Tongue (tissue), 2 donors: ENCODE measurements around the gene VN1R5. TPM values are rescaled to one million over a fixed set of nuclear protein-coding genes. Genes with fewer than 3 reads are reported as not detected.
"Not testable (repeated sequence)": the region's sequence is repeated elsewhere in the genome, so short reads cannot be mapped to it uniquely, and the experiment has no call there.

Source experiments
- DNase-seq: peaks from one replicate; pipeline ENCODE4 v3.0.0-alpha.2; 2015
- total RNA-seq: library from RNA; depleted of rRNA; stranded (reverse); fragments of >200 nt; gene quantifications from one replicate; pipeline ENCODE4 v1.2.3, GENCODE V29; 2014

Gene VN1R5
- total RNA-seq, 1 donor from 2014 or later = not detected

DNA sequence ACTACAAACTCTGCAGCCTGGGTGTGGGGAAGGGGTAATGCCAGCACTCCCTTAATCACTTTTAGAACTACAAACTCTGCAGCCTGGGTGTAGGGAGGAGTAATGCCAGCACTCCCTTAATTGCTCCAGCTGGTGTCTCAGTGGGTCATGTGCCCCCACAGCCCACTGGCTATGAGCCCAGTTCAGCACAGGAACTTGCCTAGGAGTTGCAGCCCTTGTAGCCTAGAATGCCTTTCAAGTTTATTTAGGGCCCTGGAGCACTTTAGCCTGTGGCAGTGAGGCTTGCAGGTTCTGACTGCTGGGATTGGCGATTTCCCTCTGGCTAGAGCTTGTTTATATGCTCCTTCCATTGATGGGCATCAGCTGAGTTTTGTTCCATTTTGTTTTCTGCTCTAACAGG, 17.1 kb downstream of the VN1R5 start:
- peak; percentile 79 for DNase-seq

DNA sequence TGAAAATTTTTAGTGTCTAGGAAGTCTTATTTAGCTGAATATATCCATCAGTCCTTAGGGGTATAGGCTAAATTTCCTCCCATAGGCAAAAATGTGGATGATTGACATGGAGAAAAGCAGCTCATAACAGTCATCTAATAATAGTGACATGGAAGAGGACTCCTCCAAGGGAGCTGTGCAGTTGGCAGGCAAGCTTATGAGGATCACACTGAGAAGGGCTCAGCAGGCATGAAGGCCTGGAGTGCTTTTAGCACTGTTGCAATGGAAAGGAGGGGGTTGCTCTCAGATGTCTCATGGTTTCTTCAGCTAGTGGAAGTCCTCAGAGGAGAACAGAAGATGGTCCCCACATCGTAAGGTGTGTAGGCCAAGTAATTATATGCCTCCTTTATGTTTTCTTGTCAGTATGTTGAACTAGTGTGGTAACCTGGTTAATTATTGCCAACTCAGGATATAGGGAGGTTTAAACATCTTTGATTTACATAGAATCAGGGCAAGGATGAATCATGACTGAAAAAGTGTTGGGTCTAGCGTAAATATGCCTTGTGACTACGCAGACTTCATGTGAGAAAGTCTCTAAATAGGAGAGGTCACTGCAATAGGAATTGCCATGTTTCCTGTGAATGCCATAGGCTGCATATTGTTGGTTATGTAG, 18.9 kb downstream of the VN1R5 start:
- DNase-seq = peak; percentile 35

DNA sequence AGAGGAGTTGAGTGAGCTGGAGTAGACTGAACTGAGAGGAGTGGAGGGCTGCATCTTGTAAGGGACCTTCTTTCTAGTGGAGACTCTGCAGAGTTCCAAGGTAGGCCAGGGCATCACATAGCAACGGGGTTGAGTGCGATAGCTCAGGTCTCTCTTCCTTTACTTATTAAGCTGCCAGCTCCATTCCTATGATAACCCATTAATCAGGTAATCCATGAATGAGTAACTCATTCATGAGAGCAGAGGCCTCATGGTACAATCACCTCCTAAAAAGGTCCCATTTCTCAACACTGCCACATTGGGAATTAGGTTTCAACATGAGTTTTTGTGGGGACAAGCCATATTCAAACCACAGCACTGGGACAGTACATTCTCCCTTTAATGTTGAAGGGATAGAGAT, 21.3 kb downstream of the VN1R5 start:
- DNase-seq = no peak

DNA sequence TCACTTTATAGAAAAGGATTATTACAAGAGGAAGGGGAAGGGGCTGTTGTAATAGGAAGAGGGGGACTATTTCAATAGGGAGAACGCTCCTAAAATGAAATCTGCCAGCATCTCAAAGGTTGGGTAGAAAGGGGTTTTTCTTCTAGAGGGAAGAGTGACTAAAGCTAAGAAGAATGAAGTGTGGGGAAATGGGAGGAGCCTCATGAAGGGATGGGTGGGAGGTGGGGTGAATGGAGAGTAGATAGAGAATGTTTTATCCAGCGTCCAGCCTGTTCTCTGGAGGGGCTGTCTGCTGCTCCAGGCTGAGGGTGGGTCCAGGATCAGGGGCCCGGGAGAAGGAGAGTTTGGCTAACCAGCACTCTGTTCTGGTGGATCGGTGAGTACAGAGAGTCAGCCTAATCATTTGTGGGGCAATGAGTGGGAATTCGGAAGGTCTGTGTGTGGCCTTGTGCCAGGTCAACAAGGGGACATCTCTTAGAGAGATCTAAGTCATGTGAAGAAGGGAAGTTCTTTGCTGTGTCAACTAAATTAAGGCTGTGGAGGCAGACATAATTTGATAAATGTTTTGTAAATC, 25.2 kb downstream of the VN1R5 start:
- no peak for DNase-seq

DNA sequence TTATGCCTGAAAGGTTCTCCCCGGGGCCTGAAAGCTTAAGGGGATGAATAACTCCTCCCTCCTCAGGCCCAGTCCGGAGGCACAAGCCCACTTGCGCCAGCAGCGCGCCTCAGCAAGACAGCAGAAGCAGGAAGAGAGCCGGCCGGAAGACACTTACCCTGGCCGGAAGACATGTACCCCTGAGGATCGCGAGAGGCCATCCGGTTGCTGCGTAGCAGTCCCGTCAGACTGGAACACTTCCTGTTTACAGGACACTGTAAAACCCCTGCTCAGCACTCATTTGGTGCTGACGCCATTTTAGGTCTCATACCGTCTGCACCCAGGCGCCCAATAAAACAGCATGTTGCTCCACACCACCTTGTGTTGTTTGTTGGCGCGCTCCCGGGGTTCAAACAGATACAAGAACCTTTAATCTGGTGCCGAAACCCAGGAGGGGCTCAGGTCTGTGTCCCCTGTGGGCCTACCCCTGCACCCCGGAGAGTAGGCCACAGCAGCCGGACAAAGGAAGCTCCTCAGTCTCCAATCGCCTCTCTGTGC, 30.3 kb downstream of the VN1R5 start:
- DNase-seq = no peak

DNA sequence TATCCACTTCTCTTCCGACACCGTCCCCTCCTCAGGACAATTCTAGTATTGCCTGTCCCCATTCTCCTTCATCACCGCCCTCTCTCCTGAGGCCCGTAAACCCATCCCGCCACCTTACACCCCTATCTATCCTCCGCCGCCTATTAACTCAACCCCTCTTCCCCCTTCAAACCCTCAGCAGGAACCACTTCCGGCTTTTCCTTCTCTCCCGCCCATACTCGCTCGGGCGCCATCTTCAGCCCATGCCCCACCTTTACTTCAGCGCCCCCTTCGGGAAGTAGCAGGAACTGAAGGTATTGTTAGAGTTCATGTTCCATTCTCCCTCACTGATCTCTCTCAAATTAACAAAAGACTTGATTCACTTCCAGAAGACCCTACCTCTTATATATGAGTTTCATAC, 31.6 kb downstream of the VN1R5 start:
- no peak for DNase-seq

DNA sequence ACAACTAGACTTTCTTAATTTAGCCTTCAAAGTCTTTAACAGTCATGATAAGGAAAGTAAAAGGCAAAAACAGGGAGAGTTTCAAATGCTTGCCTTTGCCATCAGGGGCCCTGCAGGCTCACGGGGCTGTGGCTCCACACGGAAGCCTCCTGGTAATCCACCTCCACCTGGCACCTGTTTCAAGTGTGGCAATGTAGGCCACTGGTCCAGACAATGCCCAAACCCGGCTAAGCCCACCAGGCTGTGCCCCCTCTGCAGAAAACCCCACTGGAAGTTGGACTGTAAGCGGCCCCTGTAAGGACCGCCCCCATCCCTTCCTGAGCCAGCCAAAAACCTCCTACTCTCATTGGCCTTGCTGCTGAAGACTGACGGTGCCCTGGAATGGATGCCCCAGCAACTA, 32.5 kb downstream of the VN1R5 start:
- no peak for DNase-seq

DNA sequence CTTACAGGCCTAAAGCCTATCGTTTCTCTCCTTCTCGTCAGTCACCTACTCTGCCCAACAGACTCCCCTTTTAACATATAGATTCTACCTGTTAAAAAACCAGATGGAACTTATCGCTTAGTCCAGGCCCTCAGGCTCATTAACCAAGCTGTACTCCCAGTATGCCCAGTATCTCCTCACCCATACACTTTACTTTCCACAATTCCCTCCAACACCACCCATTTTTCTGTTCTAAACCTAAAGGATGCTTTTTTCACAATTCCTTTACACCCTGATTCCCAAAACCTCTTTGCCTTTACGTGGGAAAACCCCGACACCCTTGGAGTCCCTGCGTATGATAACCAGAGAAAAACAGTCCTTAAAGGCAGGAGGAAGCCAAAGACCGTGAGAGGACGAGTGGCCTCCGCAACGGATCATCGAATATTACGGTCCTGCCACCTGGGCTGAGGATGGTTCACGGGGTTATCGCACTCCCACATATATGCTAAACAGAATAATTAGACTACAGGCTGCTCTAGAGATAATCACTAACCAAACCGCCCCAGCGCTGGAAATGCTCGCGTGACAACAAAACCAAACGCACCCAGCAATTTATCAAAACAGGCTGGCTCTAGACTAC, 33.5 kb downstream of the VN1R5 start:
- not testable (repeated sequence) for DNase-seq

DNA sequence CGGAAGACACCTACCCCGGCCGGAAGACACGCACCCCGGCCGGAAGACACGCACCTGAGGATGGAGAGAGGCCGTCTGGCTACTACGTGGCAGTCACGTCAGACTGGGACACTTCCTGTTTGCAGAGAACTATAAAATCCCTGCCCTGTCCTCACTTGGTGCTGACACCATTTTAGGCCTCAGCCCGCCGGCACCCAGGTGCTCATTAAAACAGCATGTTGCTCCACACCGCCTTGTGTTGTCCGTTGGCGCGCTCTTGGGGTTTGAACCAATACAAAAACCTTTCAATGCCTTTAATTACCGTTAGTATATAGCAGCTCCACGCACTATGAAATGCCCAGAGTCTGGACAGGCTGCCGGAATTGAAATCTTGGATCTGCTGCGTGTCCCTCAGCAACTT, 34.7 kb downstream of the VN1R5 start:
- DNase-seq = no peak

DNA sequence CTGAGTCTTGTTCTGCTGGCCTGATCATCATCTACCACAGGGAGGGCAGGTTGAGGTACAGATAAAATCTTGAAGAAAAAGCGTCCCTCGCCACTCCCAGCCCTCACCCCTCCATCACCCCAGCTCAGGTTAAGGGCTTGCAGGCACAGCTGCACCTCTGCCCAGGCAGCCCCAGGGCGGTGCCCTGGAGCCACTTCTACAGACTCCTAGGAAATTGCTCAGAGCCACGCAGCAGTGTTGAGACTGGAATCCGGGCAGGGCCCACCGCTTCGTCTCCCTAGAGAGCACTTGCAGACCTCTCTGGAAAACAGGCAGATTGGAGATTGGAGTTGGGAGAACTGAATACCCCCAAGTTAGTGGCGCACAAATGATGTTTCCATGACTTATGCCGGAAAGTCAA, 35.3 kb downstream of the VN1R5 start:
- DNase-seq = no peak

DNA sequence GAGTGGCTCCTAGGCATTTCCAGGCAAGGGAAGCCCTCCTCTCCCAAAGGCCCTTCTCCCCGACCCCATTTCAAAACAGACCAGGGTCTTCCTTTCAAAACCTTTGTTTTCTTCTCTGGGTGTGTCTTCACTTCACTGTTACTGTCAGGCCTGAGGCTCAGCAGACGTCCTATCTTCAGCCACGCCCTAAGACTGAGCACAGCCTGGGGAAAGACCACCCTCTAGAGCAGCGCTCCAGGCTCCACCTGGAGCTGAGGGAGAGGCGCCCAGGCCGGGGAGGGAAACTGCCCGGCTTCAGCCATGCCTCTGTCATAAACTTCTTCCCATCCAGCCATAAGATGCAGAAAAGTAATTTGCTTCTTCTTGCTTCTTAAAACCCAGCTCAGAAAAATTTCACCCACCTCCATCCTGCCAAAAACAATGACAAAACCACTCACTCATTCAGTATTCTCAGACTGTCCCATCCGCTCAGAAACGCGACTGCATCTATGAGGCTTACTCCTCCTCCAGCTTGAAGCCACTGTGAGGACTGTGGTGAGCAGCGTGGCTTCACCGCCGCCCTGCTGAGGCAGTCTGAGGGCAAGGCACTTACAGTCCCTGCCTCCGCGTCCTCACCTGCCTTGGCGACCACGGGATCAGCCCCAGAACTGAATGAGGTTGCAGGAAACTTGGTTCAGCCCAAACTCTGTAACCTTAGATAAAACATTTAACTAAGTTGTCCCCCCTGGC, 36.1 kb downstream of the VN1R5 start:
- no peak for DNase-seq

DNA sequence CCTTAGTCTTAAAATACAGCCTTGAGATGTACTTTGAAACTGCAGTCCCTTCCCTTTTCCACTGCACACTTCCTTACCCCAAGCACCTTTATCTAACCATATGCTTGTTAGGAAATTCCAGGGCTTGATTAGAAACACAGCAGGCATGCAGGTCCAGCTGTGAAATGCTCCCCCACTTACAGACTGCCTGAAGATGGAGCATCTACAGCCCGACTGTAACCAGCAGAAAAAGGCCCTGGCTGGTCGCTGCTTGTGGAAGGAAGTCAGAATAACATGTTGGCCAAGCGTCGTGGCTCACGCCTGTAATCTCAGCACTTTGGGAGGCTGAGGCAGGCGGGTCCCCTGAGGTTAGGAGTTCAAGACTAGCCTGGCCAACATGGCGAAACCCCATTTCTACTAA, 37.2 kb downstream of the VN1R5 start:
- no peak for DNase-seq

DNA sequence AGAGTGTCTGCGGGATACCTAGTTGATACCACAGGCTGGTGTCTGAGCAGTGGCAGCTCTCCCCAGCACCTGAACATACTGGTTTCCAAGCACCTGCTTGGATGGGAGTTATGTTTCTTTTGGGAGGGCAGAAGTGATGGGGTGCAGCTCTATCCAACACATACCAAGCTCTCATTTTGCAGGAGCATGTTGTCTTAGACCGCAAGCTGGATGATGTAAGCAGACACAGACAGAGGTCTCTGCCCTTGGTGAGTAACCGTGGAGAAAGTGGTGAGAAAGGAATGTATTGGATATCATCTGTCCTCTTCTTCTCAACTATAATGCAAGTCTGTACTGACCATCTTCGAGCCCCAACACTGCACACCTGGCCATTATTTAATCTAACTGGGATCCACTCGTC, 38.4 kb downstream of the VN1R5 start:
- DNase-seq = no peak

DNA sequence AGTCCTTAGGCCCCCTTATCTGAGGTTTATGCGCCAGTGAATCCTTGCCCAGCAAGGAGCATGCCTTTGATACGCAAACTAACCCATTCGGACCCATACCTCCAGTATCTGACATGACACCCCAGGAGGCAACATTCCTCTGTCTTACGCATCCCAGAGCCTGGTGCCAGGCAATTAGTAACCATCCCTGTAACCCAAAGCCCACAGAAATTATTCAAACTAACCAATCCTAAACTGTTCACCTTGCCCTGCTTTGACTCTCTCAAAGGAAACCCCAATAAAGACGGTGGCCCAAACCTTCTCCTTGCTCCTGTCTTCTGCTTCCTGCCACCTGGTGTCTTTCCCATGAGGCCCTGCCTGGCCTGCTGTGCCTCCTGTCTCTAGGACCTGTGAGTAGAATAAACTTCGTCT, 39.4 kb downstream of the VN1R5 start:
- no peak for DNase-seq

DNA sequence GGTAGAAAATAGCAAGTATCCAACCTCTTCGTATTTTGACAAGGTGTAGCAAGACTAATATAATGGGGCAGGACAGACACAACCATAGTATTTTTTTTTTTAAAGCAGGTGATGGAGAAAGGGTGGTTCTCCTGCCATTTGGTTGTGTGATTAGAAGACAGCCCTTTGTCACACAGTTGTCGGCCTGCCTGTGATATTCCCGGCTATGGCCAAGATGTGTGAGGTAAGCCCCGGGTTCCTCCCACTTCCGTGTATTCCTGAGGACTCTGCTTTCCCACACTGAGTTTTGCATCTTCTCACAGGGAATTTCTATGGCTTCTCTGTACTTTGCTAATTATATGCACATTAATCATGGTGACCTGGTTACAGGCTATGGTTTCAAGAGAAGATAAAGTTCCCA, 39.9 kb downstream of the VN1R5 start:
- no peak for DNase-seq

DNA sequence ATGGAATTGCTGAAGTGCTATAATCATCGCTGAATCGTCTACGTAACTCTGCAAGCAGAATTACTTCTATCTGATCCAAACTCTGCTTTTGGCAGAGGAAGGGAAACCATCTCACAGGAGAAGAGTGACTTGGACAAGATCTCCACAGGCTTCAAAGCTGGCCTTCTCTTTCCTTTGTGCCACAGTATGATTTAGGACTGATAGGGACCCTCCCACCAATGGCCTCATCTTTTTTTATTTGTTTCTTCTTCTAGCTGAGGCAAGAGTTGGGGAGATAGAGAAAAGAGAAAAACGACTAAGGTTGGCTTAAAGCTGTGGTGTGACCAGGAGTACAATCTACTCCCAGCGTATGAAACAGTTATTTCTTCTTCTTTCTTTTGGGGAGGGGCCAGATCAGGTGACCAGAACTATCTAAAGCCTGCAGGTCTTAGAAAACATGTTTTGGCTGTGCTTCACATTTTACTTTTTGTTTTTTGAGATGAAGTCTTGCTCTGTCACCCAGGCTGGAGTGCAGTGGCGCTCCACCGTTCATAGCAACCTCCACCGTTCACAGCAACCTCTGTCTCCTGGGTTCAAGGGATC, 40.8 kb downstream of the VN1R5 start:
- no peak for DNase-seq

DNA sequence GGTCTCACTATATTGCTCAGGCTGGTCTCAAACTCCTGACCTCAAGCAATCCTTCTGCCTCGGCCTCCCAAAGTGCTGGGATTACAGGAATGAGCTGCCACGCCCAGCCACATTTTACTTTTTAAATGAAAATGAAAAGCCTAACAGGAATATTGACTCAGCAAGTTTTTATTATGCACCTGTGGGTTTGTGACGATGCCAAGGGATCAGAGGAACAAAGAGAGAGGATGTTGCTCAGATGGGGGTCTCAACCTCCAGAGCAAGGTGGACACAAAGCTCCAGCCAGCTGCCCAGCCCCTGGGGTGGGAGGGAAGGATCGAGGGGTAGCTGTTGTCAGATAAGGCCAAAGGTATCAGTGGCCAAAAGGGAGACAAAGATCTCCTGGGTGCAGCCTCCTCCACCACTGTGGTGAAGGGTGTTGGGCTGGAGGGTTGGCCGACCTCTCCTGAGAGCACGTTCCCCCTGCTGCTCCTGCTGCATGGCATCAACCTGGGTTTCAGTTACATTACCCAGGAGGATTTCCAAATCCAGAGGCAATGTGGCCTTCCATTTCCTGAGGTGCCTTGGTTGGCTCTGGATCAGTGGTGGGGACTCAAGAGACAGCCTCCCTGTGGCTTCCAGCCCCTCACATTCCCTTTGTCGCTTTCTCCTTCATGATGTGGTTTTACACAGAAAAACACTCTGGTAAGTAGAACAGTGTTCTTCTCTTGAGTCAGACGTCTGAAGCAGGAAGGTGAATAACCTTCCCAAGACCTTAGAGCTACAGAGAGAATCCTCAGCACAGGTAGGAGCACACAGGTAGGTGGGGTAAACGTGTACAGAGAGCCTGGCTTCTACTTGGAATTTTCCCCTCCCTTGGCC, 41.6 kb downstream of the VN1R5 start:
- no peak for DNase-seq

DNA sequence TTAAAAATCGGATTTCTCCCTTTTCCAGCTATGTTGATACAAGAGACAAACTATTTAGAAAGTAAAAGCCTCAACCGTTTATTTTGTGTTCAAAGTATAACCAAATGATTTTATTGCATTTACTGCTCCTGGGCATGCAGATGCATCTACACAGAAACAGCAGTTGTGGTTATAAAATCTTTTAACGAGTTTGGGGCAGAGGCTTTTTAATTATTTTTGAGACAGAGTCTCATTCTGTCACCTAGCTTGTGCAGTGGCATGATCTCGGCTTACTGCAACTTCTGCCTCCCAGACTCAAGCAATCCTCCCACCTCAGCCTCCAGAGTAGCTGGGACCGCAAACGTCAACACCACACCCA, 42.2 kb downstream of the VN1R5 start:
- DNase-seq = no peak

DNA sequence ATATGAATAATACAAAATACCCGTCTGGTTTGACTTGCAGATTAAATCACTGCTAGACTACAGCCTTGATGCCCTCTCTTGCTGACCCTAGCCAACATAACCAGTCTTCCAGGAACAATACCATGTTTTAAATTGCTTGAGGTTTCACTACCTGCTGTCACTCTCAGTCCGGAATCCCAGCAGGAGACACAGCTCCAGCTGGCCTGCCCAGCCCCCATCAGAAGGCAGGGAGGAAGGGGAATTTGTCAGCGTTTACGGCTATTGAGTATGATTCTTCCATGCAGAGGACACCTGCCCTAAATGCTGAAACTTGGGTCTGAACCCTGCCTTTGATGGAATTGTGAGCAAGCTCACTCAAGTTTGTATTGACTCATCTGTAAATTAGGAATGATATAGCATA, 42.8 kb downstream of the VN1R5 start:
- no peak for DNase-seq

DNA sequence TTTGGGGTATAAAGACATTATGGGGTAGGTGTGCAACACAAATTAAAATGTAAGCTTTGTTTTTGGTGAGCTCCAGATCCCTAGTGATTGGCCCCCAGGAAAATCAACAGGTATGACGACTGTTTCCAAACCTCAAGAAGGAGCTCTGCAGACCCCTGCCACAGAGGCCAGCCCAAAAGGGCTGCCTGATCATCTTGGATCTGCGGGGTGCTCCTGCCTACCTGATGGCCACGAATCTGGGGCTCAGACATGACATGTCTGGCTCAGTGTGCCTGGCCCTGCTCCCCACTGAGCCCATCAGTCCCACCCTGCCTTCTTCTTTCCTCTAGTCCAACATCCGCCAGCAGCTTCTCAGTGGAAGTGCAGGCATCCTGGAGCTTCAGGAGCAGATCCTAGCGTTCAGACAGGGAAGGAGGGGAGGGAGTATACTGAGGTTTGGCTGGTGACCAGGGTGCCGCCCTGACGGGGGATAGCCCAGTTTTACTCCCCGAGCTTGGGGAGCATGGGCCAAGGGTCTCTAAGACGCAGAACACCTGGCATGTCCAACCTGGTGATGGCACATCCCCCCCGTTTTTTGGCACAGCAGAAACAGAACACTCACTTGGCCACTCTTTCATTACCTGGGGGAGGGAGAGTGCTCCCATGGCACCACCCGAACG, 44.0 kb downstream of the VN1R5 start:
- no peak for DNase-seq

DNA sequence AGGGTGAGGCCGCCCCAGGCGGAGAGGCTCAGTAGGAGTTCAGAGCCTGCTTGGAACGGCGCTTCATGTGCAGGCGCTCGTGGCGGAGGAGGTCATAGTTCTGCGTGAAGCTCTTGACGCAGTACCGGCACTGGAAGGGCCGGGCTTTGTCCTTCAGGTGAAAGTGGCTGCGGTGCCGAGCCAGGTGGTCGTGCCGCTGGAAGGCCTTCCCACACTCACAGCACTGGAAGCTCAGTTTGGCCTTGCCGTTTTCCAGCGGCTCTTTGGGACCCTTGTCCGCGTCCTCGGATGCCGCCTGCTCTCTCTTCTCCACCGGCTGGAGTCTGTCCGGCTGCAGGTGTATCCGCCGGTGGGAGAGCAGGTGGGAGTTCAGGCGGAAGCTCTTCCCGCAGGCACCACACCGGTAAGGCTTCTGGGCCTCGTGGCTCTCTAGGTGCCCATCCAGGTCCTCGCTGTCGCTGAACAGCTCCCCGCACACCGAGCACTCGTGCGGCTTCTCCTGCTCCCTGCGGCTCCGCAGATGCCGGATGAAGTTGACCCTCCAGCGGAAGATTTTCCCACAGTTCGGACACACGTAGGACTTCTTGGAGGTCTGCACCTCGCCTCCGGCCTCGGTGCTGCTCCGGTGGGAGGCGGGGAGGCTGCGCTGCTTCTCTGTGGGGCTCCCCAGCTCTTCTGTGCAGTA, 44.8 kb downstream of the VN1R5 start:
- DNase-seq = no peak
